Stimulated activated CD8-positive, alpha-beta memory T cell treated with anti-CD3 and anti-CD28 coated beads, Interleukin-4, amount 100 ng/mL, for 4 hours (primary cell): ENCODE measurements around the gene NXPH4.
A peak's percentile ranks its signal among the peaks of the same experiment; 100 is the strongest.

Experiments
- DNase-seq, 2 donors: peaks; one replicate each; pipeline ENCODE4 v3.0.0-alpha.2; 2020; ENCODE audit warnings: low read depth in 2 of 2, low spot score in 1 of 2

The NXPH4 gene

GRCh38 chr12:57218030-57218853 is 1.6 kb downstream of the NXPH4 start:
- DNase-seq = no peak

- no peak for DNase-seq
Observed at GRCh38 chr12:57219205-57219992, 2.8 kb downstream of the NXPH4 start.

- no peak for DNase-seq
Observed at GRCh38 chr12:57219993-57220754, 3.6 kb downstream of the NXPH4 start.

GRCh38 chr12:57220770-57221168 is 4.2 kb downstream of the NXPH4 start:
- DNase-seq = no peak

GRCh38 chr12:57221169-57221917 is 4.7 kb downstream of the NXPH4 start:
- DNase-seq = no peak

GRCh38 chr12:57222286-57223190 is 5.9 kb downstream of the NXPH4 start:
- no peak for DNase-seq

- DNase-seq = no peak
Observed at GRCh38 chr12:57223191-57224165, 6.9 kb downstream of the NXPH4 start.

GRCh38 chr12:57224278-57224972 is 7.8 kb downstream of the NXPH4 start:
- no peak for DNase-seq

GRCh38 chr12:57224973-57225679 is 8.5 kb downstream of the NXPH4 start:
- DNase-seq = no peak

GRCh38 chr12:57225680-57226210 is 9.2 kb downstream of the NXPH4 start:
- DNase-seq = no peak

- DNase-seq = no peak
Observed at GRCh38 chr12:57226588-57227314, 10.2 kb downstream of the NXPH4 start.

GRCh38 chr12:57227315-57228115 is 10.9 kb downstream of the NXPH4 start:
- DNase-seq = no peak

GRCh38 chr12:57229046-57229633 is 12.5 kb downstream of the NXPH4 start:
- DNase-seq = no peak

GRCh38 chr12:57229634-57230380 is 13.2 kb downstream of the NXPH4 start, which contains the start of gene SHMT2:
Gene SHMT2 (plus strand): TSS chr12:57229711. CDS start chr12:57229779, 68 bp downstream.
- peak; percentile 86 to 90 for DNase-seq
